Left colon (tissue), 2 donors: Measurements from ENCODE around the gene FBXW8. TPM values are rescaled to one million over a fixed set of nuclear protein-coding genes. Genes with fewer than 3 reads are reported as not detected.

Experiments used
- ATAC-seq: fragments of 200-7000 bp; cut with Tn5 transposase; one replicate; pipeline ENCODE4 v1.9.1; 2020; ENCODE audit warnings: mild to moderate bottlenecking, moderate library complexity
- DNase-seq, 2 donors: peaks; one replicate each; pipeline ENCODE4 v3.0.0-alpha.2; 2020
- intact Hi-C, 2 donors: fragments of 100-400 bp; cut with DNase I in 1 of 2; cut with micrococcal nuclease in 1 of 2; formaldehyde crosslinking; loops; one replicate each; pipeline versions ENCODE4 v1.11.2 to v1.14.0; 2022; cut with DNase I, micrococcal nuclease
- total RNA-seq, 2 donors: library from RNA; stranded (reverse); fragmentation: NEBNext Ultra II Directional; extraction: Animal tissue kit (Norgen Biotek cat#: 25700); gene quantifications; one replicate each; pipeline ENCODE4 v1.2.1, GENCODE V29; 2021
- donor health status: DM: no; HTN: no; CAD: no.
- donor health status: DM: yes; HTN: yes; CAD: no.

Gene FBXW8
- total RNA-seq, 2 donors from 2014 or later, result 9.0 to 14.4 TPM

DNA sequence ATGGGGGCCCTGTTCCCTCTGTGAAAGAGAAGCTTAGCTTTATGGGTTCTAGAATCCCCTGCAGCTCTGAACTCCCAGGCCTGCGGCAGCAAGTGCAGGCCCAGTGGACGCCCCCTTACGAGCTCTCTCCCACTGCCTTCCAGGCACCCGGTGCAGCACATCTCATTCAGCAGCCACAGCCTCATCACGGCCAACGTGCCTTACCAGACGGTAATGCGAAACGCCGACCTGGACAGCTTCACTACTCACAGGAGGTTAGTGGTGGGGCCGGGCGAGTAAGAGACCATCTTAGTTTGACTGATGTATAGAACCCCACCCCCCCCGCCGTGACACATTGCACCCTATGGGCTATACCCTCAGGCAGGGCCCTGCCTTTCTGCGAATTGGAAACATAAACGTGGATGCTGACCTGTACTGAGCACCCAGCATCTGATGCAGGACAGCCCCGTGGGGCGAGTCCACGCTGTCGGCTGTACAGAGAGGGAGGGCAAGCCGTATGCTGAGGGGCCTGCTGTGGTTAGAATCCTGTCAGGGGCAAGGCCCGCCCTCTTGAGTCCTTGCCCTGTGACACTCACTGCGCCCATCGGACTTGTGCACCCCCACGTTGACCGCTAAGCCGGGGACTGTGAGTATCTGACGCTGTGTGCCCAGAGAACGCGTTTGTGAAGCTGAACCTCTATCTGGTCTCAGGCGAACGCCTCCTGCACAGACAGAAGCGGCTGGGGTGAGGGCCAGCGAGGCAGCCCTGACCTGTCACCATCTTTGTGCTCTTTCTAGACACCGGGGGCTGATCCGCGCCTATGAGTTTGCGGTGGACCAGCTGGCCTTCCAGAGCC, 116.7 kb downstream of the FBXW8 start:
- ATAC-seq (no peak), DNase-seq (no peak)
- intact Hi-C loops, result loop anchor here (5.0 kb wide), 2 partner anchors 90 to 95 kb away; no protein-coding TSS in a partner anchor

DNA sequence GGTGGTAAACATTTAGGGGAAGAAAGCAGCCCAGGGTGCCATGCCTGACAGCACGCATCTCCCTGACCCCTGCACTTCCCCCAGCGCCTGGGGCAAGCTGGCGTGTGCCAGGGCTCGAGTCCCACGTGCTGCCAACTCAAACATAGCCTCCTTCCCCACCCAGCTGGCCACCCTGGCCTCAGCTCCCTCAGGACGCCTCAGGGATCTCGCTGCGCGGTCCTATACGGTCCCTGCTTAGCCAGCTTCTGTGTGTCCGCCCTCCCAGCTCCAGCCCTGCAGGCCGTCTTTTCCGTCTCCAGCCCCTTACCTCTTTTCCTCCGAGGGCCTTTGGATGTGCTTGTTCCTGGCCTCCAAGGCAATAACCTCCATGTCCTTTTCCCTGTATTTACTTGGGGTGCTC, 117.5 kb downstream of the FBXW8 start:
- ATAC-seq (no peak), DNase-seq (peak in 1 of 2 donors; percentile 18)
- intact Hi-C loops, result loop anchor here (5.0 kb wide), 2 partner anchors 89 to 94 kb away; no protein-coding TSS in a partner anchor

DNA sequence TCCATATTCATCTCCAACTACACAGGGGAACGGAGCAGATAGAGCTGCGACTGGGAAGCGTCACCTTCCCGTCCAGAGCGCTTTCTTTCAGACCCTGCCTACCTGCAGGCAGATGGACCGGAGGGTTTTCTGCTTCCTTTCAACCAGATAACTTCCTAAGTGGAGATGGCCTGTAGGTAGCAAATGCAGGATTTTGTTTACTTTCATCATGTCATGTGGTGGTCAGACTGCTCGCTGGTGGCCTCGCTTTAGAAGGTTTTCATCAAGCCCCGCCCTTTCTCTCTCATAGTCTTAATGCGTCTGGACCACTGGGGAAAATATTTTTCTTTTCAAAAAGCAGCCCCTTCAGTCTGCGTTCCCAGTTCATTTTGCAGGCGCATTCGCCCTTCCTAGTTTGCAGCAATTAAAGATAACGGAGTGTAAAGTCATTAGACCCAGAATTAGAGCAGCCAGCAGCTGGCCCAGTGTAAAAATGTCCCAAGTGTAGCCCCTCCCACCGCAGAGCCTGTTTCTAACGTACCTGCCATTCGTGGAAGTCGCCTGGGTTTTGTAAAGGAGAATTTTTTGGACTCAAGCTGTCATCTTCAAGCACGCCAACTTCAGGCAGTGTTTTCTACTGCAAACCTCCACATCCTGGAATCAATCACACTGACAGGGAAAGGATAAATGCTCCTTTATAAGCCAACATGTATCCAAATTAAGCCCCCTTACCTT, 119.6 kb downstream of the FBXW8 start:
- no peak for ATAC-seq
- DNase-seq, result peak in 1 of 2 donors; percentile 14
- intact Hi-C loops, result no loop called here

DNA sequence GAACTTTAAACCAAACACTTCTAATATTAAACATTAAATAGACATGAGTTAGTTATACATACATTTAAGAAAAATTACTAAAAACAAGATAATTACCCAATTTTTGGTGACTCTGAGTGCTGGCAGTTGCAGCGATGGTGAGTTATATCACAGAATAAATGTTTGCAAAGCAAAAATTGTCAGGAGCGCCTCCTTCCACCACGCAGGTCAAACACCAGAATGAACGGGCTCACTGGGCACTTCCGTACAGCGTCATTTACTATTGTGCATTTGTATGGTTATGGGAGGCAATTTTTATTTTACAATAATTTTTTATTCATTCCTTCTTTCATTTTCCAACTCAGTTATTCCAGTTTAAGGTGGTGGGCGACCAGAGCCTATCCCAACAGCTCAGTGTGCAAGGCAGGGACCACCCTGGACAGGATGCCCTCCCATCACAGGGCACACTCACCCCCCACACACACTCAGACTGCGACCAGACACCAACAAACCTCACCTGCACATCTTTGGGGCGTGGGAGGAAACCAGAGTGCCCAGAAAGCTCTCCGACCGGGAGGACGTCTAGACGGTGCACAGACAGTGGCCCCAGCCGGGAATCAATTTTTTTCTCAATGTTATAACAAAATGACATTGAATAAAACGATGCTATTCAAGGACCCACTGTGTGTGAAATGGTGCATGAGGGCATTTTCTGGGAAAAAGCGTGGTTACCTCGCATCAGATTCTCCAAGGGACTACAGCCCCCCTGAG, 121.3 kb downstream of the FBXW8 start:
- DNase-seq (peak in 1 of 2 donors; percentile 18), ATAC-seq (peak; percentile 13)
- intact Hi-C loops, result no loop called here

DNA sequence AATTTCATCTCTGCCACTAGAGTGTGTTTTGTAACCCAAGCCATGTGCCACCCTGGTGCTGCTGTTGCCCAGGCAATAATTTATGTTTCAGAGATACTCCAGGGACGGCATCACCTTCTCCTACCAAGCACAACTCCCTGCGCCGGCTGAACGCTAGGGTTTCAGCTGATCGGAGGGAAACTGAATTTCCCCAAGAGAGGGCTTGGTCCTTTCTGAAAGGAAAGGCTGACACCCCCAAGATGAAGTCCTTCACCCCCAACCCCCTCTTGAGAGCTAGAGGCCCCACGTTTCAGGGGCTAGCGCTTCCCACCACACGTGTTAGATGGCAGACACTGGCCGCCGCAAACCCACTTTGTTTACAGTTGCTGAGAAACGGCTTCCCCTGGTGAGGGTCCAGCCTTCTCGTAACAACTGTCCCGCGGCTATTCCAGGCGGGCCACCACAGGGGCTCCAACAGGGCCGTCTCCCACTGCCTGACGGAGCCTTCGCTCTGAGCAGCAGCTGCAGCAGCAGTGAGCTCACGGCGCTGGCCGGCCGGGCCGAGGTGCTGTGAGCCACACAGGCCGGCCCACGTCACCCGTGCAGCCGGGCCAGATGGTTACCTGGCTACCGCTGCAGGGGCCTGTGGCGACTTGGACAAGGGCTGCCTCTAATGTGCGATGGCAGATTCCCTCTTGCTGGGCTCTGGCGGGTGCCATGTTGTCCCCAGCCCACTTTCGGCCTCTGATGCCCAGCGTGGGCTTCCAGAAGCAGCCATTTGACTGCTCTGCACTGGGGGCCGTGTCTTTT, 122.0 kb downstream of the FBXW8 start:
- DNase-seq, result no peak
- intact Hi-C loops, result no loop called here
- ATAC-seq, result peak; percentile 62

DNA sequence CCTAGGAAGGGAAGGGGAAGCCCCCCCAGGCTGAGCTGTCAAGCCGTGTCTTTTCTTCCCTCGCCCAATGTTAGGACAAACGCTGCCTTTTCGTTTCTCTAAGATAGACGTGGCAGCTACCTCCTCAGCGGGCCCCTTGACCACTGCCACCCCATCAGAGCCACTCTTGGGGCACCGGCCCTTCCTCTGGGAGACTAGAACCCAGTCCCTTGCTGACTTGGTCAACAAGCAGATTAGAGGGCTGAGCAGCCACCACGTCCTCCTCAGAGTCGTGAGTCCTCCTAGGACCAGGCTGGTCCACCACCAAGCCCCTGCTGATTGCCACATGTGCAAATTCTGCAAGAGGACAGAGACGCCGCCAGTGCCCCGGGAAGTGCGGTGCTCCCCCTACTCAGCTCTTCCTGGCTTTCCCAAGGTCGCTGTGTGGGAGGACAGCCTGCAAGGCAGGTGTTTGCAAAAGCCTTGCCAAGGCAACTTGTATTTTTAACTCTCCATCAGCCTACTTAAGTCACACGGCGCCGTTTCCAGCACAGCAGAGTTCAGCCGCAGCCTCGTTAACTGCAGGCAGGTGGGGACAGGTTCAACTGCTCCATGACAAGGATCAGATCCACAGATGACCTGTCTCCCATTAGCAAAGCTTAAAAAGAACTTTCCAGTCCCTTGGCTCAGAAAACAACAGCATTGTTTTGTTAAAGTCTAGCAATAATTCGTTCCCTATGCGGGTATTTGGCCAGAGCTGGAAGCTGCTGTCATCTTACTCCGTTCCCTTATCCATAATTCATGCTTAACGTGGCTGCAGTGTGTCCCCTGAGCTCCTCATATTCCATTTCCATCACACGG, 122.9 kb downstream of the FBXW8 start:
- intact Hi-C loops, result no loop called here
- ATAC-seq (peak; percentile 16), DNase-seq (no peak)

DNA sequence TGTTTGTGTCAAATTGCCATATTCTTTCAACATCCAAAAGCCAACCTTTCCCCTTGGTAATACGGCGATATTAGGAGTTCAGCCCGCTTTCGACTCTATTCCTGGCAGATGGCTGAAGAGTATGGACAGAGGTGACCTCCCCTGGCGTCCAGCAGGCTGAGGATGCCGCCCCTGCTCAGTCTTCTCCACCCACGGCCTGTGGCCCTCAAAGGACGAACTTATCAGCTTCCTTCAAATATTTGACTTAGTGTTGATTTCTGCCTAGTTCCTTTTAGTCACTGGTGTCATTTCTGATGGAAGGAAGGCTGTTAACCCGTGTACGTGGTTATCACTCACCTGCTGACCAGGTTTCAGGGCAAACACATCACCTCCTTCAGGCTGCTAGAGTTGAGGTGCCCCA, 123.5 kb downstream of the FBXW8 start:
- intact Hi-C loops, result no loop called here
- no peak for DNase-seq
- no peak for ATAC-seq

DNA sequence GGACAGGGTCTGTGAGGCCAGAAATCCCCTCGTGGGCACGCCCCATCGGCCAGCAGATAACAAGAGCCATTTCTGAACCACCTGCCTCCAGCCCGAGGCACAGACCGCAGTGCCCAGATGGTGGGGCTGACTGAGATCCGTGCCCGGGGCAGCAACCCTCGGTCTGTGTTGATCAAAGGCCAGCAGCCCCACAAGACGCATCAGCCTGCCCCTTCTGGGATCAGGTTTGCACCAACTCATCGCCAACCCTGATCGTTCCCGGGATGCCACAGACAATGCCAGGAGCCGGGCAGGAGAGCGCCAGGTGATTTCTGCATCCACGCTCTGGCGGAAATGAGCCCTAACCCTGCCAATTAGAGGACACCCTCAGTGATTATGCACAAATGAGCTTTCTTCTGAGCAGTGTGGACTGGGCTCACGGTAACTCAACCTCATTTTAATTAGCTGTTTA, 124.0 kb downstream of the FBXW8 start:
- DNase-seq, result no peak
- intact Hi-C loops, result no loop called here
- no peak for ATAC-seq

DNA sequence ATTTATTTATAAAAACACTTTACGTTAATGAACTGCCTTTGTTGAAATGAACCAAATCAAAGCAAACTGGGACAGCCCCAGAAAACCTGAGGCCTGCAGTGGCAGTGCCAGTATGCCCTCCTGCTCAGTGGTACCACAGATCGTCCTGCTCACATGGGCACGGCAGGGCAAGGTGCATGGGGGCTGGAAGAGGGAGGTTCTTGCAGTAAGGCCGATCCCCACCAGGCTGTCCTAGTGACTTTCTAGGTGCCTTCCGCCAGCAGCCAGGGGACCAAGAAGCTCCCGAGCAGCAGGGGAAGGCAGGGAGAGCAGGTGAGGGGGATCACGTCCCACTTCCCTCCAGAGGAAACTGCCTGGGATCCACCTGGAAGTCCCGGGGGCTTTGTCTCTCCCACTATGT, 124.5 kb downstream of the FBXW8 start:
- intact Hi-C loops, result no loop called here
- ATAC-seq, result no peak
- DNase-seq, result no peak

DNA sequence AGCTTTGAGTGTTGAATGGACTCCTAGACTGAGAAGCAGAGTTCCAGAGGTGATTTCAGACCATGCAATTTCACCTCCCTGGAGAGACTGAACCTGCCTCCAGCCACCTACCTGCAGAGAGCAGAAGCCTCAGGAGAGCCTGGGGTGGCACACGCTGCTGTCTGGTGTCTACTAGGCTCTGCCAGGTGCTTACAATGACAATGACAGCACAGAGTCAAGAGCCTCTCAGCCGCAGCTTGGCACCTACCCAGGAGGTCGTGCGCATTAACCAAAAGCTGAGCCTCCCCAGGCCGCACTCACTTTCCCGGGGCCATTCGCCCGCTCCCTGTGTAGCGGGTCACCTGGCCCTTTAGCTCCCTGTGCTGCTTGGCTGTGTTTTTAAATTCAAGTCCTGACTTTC, 125.3 kb downstream of the FBXW8 start:
- ATAC-seq (no peak), DNase-seq (no peak)
- intact Hi-C loops, result no loop called here

DNA sequence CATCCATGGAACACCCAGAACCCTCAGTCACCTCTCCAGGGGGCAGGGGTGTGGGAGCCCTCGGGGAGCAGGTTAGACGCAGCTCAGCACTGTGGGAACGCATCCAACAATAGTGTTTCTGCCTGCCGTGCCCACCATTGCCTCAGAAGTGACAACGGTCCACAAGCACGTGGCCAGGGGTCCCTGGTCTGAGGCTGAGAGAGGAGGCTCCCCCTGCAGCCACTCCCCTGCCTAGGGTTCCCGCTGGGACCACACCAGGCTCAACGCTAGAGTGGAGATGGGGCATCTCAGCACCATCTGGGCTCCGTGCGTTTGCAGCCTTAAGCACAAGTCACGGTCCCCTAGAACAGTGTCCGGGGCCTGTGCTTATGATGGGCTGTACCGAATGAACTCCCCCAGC, 125.8 kb downstream of the FBXW8 start:
- DNase-seq, result no peak
- no peak for ATAC-seq
- intact Hi-C loops, result no loop called here

DNA sequence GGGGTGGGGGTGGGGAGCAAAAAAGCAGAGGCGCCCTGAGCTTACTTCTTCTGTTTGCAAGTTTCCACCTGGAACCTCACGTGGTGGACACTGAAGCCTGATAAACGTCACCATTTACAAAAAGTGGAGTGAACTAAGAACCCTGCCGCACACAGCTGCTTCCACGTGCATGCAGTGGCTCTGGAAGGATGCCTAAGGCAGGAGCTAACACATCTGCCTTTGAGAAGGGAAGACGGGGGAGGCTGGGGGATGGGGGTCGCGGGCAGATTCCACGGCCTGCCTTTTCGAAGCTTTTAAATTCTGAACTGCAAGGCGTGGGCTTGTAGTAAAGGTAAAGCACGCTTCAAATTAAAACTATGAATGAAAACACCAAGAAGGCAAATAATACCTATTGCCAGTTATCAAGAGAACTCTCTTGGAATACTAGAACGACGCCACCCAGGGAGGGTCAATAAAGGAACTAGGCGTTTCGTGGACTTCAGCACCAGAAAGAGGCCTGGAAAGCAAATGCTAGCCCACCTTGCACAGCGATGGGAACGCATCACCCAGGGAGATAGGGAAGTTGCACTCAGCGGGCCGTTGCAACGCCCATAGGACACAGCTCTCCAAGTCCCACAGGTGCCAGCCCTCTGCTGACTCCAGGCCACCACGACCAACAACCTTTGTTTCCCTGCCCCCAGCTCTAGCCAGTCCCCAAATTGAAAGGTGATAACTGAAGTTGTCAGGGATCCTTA, 126.7 kb downstream of the FBXW8 start:
- DNase-seq, result no peak
- no peak for ATAC-seq
- intact Hi-C loops, result no loop called here

DNA sequence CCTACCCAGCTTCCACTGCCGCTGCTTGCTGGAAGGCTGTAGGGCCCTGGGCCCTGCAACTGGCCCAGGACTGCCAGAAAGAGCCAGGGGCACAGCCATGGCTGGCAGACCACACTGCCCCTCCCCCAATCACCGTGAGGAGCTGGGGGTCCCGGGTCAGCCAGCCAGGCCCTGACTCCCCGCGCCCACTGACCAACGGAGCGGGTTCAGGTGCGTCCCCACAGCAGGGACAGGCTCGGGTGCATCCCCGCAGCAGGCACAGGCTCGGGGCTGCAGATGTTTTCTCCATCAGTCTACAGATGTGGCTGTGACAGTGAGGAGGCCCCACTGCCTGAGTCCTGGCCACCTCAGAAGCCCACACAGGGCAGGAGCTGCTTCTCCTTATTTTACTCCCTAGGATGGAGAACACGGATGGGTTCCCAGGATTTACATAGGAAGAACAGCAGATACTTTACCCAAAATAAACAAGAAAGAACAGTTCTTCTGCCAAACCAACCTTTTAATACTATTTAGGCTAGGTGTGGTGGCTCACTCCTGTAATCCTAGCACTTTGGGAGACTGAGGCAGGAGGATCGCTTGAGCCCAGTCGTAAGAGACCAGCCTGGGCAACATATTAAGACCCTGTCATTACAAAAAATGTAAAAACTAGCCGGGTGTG, 127.4 kb downstream of the FBXW8 start:
- ATAC-seq (no peak), DNase-seq (no peak)
- intact Hi-C loops, result no loop called here

DNA sequence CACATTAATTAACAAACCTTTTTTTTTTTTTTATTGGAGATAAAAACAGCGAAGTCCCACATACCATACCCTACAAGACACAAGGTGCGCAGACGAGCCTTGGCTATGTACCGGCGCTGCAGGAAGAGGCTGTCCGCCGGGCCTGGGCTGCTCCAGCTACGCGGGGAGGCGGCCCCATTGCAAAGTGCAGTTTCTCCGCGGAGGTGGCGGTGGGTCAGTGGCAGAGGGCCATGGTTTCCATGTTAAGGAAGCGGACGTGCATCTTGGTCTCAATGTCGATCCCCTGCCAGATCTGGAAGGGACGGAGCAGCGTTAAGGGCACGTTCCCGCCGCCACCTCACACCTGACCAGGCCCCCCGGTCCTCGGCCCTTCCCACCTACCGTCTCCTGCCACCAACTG, 128.2 kb downstream of the FBXW8 start:
- ATAC-seq, result no peak
- intact Hi-C loops, result no loop called here
- DNase-seq, result no peak

DNA sequence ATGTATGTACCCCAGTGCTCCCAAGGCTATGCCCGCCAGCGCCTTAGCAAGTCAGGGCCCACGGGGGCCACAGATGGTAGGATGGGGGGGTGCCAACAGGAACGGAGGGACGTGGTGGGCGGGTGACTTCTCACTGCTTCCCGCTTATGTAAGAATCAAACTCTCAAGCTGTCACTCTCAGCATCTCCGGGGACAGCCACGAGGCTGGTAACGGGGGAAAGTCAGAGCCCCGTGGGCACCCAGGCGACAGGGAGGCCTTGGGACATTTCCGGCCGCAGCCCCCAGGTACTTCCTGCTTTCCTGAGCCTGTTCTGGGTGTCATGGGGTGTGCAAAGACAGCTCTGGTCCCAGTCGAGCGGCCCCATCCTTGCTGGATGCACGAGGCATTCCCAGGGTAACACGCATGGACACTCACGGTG, 129.2 kb downstream of the FBXW8 start:
- ATAC-seq (no peak), DNase-seq (no peak)
- intact Hi-C loops, result no loop called here

DNA sequence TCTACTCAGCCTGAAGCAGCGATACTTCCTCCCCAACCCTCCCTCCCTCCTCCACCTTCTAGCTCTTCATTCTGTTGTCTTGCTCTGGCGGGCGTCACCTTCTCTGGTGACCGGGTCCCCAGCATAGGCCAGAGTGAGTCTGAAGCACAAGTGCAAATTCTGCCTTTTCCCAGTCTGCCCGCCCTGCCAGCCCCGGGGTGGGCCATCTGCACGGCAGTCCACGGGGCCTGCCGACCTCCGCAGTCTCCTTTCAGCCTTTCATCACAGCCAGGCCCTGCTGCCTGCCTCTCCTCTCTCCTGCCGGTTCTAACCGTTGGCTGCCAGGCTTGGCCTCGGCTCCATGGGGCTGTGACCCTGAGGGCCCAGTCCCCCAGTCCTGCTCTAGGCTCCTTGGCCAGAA, 129.7 kb downstream of the FBXW8 start:
- intact Hi-C loops, result no loop called here
- DNase-seq, result no peak
- ATAC-seq, result no peak

DNA sequence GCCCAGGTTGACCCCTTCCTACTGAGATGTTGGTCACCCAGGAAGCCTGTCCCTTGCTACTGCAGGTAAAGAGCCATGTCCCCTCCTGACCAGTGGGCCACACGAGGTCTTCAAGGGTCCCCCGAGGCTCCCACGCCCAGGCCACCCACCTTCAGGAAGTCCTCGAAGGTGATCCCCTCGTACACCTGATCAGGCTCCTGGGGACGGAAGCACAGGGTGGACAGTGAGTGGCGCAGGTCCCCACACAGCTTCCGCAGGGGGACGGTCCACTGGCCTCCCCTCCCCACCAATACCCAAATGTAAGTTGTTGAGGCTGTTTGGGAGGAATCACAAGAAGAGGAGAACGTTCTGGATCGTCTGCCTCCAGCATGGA, 131.0 kb downstream of the FBXW8 start:
- ATAC-seq, result no peak
- intact Hi-C loops, result no loop called here
- no peak for DNase-seq
